ENCODE measurements around the gene PPM1L.

- TF ChIP-seq CTCF (optimal IDR thresholded peaks at IDR 0.05 in 1 of 3, IDR thresholded peaks at IDR 0.05 in 1 of 3, conservative IDR thresholded peaks at IDR 0.05 in 1 of 3; ENCODE audit: extremely low read depth in 1 of 3, insufficient read depth in 2 of 3, low read length in 3 of 3), result no peak
- no peak for TF ChIP-seq EZH2 (IDR thresholded peaks at IDR 0.05; ENCODE audit: low read length)
These were observed 189.3 kb downstream of the PPM1L start for GRCh38 chr3:160945336-160945735.

All from keratinocyte (primary cell).